Activated naive CD4-positive, alpha-beta T cell treated with anti-CD3 and anti-CD28 coated beads, Interleukin-2, amount 50 U/mL, for 72 hours (primary cell): ENCODE measurements around the gene NPAS2. TPM values are rescaled to one million over a fixed set of nuclear protein-coding genes. Genes with fewer than 3 reads are reported as not detected.

Source experiments
- ATAC-seq, 2 donors: fragments of 150-1000 bp; cut with Tn5 transposase; 2 replicates each; pipeline ENCODE4 v1.10.0; 2021; ENCODE audit warnings: mild to moderate bottlenecking in 2 of 2, moderate library complexity in 2 of 2
- DNase-seq, 2 donors: peaks; one replicate each; pipeline ENCODE4 v3.0.0; 2021 to 2022; ENCODE audit warnings: low spot score in 2 of 2
- H3K27ac Mint-ChIP-seq, 2 donors: one replicate each; pipeline ENCODE4 v1.8.0; 2022; ENCODE audit warnings: mild to moderate bottlenecking in 2 of 2, mixed read lengths in 2 of 2
- H3K36me3 Mint-ChIP-seq, 2 donors: one replicate each; pipeline ENCODE4 v1.8.0; 2022; ENCODE audit warnings: mixed read lengths in 2 of 2
- H3K9me3 Mint-ChIP-seq, 2 donors: one replicate each; pipeline ENCODE4 v1.8.0; 2022; ENCODE audit warnings: mixed read lengths in 2 of 2
- total RNA-seq, 2 donors: library from RNA; stranded (reverse); gene quantifications; one replicate each; pipeline ENCODE4 v1.2.3, GENCODE V29; 2022

The NPAS2 gene
- total RNA-seq, 2 donors from 2014 or later, result 3.1 to 20.9 TPM

DNA sequence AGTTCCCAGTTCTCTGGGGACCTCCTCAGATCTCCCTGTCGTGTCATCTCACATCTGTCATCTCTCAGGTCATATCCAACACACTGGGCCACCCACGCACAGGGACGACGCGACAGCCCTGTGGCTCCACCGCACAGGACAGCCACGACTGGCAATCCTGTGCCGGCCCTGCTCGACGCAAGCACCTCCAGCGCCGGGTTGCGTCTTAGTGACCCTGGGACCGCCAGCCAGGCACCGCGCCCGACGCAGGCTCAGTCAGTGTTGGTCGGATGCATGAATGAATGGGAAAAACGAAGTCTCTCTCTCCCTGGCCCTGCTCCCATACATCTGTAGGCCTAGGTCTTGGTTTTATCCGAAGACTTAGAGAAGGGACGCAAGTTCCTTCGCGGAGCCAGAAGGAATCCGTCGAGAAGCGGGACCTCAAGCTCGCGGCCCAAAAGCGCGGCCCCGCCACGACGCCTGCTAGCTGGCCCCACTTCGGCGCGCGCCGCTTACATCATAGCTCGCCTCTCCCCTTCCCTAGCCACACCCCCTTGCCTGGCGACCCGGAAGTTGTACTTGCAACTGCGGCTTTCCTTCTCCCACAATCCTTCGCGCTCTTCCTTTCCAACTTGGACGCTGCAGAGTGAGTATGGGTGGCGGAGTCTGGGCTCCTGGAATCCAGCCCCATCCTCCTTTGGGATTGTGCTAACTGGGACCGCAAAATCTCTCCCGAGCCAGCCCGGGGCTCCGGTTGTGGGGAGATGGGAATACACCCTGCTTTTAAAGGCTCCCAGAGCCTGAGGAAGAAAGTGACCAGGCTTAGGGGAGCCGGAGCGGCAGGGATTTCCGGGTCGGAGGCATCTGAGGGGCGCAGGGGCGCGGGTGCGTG lies 182.0 kb downstream of the NPAS2 start, which contains the start of gene RPL31:
Gene RPL31 (plus strand): TSS at position 599 of the 871 bp plus-strand sequence. CDS start 413 bp downstream, outside the sequence.
- ATAC-seq (peak; percentile 96 to 97), DNase-seq (peak; percentile 93 to 95)
- H3K9me3 Mint-ChIP-seq, result no peaks in the 10 kb centered on the region
- peak within 1 kb of the TSS; percentile 98 to 99 for H3K27ac Mint-ChIP-seq
- peaks cover 50 to 56% of the 10 kb centered on the region in 2 donors for H3K36me3 Mint-ChIP-seq

DNA sequence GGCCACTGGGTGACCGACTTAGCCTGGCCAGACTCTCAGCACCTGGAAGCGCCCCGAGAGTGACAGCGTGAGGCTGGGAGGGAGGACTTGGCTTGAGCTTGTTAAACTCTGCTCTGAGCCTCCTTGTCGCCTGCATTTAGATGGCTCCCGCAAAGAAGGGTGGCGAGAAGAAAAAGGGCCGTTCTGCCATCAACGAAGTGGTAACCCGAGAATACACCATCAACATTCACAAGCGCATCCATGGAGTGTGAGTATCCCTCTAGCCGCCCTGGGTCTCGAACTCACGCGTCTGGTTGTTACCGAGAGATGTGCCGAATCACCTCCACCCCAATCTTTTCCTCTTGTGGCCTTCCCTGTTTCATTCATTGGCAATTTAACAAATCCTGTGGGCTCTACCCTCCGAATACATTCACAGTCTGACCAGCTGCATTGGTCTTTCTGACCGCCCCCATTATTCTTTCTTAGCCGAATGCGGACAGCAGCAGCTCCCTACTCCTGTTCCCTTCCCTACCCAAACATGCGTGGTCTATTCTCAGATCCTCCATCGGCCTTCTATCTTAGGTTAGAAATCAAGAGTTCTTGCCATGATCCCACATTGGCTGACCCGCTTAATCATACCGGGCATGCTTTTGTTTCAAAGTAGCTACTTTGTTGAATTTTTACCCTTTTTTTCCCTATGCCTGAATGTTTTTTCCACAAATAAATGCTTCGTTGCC lies 182.8 kb downstream of the NPAS2 start:
- Mint-ChIP-seq H3K9me3 (no peaks in the 10 kb centered on the region), H3K36me3 (peaks cover 50 to 63% of the 10 kb centered on the region in 2 donors), H3K27ac (peak overlapping the region; percentile 98 to 99)
- ATAC-seq (no peak), DNase-seq (no peak)

DNA sequence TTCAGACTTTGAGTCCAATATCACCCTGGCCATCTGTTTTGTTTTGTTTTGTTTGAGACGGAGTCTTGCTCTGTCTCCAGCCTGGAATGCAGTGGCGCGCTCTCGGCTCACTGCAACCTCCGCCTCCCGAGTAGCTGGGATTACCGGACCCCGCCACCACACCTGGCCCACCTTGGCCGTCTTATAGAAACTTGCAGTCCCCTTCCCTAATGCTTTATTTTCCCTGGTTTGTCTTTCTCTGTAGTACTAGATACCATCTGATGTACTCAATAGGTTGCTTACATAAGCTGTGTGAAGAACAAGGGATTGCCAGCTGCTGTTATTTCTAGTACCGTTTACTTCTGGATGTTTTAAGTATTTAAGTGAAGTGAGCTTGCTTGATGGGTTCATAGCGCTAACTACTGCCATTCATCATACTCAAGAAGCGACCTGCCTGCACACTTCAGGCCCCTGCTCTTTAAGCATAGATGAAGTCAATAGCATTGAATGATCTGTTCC lies 183.4 kb downstream of the NPAS2 start:
- Mint-ChIP-seq H3K36me3 (peaks cover 50 to 69% of the 10 kb centered on the region in 2 donors), H3K27ac (peak overlapping the region; percentile 98 to 99), H3K9me3 (no peaks in the 10 kb centered on the region)
- ATAC-seq, result no peak
- DNase-seq, result no peak

GRCh38 chr2:101004620-101005325 lies 184.8 kb downstream of the NPAS2 start:
- no peaks in the 10 kb centered on the region for H3K9me3 Mint-ChIP-seq
- H3K36me3 Mint-ChIP-seq, result peaks cover 50 to 69% of the 10 kb centered on the region in 2 donors
- peak overlapping the region; percentile 98 to 99 for H3K27ac Mint-ChIP-seq
- no peak for ATAC-seq
- no peak for DNase-seq

- H3K36me3 Mint-ChIP-seq, result peaks cover 50 to 69% of the 10 kb centered on the region in 2 donors
- H3K9me3 Mint-ChIP-seq, result no peaks in the 10 kb centered on the region
- peak overlapping the region; percentile 39 to 40 for H3K27ac Mint-ChIP-seq
- no peak for DNase-seq
- no peak for ATAC-seq
Observed at GRCh38 chr2:101006065-101006715, 186.3 kb downstream of the NPAS2 start.

DNA sequence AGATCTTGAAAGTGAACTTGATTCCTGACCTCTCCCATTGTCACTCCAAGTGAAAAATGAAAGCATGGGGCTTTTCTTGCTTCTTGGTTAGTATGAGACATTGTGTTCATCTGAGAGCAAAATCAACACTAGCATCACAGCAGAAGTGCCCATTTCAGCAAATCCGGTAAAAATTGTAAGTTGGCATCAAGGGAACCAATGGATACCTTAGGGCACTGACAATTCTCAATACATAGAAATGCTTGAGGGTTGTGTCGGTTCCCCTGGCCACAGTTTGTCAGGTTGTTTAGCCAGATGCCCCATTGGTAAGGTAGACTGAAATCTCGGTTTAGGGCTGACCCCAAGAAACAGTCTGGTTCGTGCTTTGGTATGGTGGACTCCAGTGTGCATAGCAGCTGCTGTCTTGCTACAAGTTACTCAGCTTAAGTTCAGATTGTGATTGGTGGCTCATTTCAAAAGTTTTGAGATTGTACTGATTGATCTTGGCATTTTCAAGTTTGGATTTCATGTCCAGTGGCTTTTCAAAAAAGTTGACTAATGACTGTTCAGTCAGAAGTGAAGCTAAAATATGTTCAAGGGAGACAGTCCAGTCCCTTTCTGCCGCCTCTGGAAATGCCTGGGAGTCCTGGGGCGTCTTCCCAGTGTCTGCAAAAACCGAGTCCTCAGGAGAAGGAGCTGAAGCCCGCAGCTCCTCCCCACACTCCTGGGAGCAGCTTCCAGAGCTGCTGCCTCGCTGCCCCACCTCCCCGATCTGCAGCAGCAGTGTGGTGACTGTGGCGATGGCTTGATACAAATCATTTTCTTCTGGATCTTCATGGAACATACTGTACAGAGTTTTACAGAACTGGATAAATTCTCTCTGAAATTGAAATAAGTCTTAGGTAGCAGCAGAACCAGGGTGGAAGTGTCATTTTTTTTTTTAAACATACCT lies 187.7 kb downstream of the NPAS2 start:
- peak in 1 of 2 donors; percentile 23 for ATAC-seq
- Mint-ChIP-seq H3K36me3 (peaks cover 38 to 63% of the 10 kb centered on the region in 2 donors), H3K27ac (peak overlapping the region; percentile 68 to 79), H3K9me3 (no peaks in the 10 kb centered on the region)
- DNase-seq, result no peak

- H3K9me3 Mint-ChIP-seq, result no peaks in the 10 kb centered on the region
Observed at GRCh38 chr2:101011152-101011551, 191.2 kb downstream of the NPAS2 start.

GRCh38 chr2:101012054-101012705 lies 192.2 kb downstream of the NPAS2 start:
- Mint-ChIP-seq H3K27ac (peak overlapping the region in 1 of 2 donors; percentile 3), H3K36me3 (peaks cover 9 to 39% of the 10 kb centered on the region in 2 donors), H3K9me3 (no peaks in the 10 kb centered on the region)
- ATAC-seq, result peak in 1 of 2 donors; percentile 77
- DNase-seq, result no peak

More at GRCh38 chr2:101011152-101011551, 191.2 kb downstream of the NPAS2 start:
- H3K27ac Mint-ChIP-seq, result peak overlapping the region in 1 of 2 donors; percentile 91
- ATAC-seq (no peak), DNase-seq (no peak)
- H3K36me3 Mint-ChIP-seq, result peaks cover 12 to 49% of the 10 kb centered on the region in 2 donors

- H3K36me3 Mint-ChIP-seq, result peaks cover 9 to 34% of the 10 kb centered on the region in 2 donors
- H3K9me3 Mint-ChIP-seq, result no peaks in the 10 kb centered on the region
- no peak for ATAC-seq
- peak in 1 of 2 donors; percentile 43 for DNase-seq
- H3K27ac Mint-ChIP-seq, result no peak overlapping the region
Observed at GRCh38 chr2:101012706-101013181, 192.8 kb downstream of the NPAS2 start.

DNA sequence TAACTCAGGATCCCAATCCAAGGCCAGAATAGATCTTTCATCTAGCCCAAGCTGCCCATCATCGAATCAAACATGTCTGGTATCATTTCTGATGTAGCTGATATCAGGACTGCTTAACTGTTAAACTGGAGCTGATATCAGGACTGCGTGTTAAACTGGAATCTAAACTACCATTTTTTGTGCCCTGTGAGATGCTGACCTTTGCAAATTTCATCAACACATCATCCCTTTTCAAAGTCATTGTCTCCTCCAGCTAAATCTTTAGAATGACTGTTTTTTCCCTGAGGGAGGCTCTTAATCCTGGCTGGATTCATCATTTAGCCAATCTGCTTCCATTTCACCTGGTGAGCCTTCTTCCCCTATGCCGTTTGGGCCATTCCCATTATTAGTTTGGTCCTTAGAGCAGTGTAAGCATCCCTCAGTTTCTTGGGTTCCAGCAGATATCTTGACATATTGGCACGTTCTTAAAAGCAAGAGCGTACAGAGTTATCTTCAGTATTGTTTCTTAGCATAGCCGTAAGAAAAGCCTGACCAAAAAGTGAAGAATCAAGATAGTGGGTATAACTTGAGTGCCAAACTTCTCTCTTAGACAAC lies 194.4 kb downstream of the NPAS2 start:
- Mint-ChIP-seq H3K9me3 (no peaks in the 10 kb centered on the region), H3K27ac (no peak overlapping the region), H3K36me3 (peaks cover 9 to 28% of the 10 kb centered on the region in 2 donors)
- DNase-seq (no peak), ATAC-seq (no peak)

DNA sequence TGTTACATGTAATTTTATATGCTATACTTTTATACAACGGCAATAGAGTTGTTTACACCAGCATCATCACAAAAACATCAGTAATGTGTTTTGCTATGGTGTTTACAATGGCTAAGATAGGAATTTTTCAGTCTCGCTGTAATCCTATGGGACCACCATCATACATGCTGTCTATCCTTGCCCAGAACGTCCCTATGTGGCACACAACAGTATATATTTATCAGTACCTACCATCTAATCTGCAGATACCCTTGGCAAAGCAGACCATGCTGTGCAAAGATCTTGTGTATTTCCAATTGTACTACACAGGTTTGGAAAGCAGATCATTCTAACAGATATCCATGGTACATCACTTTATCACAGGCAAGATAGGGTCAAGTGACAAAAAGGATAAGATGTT lies 197.4 kb downstream of the NPAS2 start:
- DNase-seq, result no peak
- H3K9me3 Mint-ChIP-seq, result no peaks in the 10 kb centered on the region
- ATAC-seq, result no peak
- peaks cover 9 to 24% of the 10 kb centered on the region in 2 donors for H3K36me3 Mint-ChIP-seq
- no peak overlapping the region for H3K27ac Mint-ChIP-seq

DNA sequence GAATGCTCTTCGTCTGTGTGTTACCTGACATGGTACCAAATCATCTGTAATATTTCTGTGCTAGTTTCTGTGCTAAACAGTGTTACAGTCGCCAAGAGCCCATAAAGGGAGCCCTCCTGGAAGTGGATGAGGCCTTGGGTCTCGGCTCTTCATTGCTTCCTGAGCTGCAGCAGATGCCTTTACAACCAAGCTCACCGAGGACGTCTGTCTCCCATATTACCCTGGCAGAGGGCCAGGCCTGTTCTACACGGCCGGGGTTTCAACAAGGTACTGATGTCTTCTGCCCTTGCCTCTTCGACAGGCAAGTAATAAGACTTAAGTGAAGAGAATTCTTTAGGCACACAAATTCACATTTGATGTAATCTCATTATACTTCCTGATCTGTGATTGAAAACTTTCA lies 199.0 kb downstream of the NPAS2 start:
- ATAC-seq (no peak), DNase-seq (no peak)
- peak overlapping the region in 1 of 2 donors; percentile 73 for H3K27ac Mint-ChIP-seq
- peaks cover under 1 to 12% of the 10 kb centered on the region in 2 donors for H3K36me3 Mint-ChIP-seq
- H3K9me3 Mint-ChIP-seq, result no peaks in the 10 kb centered on the region

GRCh38 chr2:101022221-101022620 lies 202.3 kb downstream of the NPAS2 start:
- DNase-seq (no peak), ATAC-seq (no peak)
- H3K27ac Mint-ChIP-seq, result no peak overlapping the region
- H3K9me3 Mint-ChIP-seq, result no peaks in the 10 kb centered on the region
- H3K36me3 Mint-ChIP-seq, result no peaks in the 10 kb centered on the region
